OCI-LY3 (cell line): Measurements from ENCODE around the gene ITLN1.

Experiments
- CTCF ChIP-seq: fragments of 200-600, 300-600 bp; sonication (generic); IDR thresholded peaks from 2 replicates; pipeline ENCODE4 v1.5.1; 2014; ENCODE audit warnings: antibody characterized with exemption, low read length, low read depth
- EZH2phosphoT487 ChIP-seq: fragments of 200-600 bp; shearing (Covaris generic); IDR thresholded peaks from 2 replicates; pipeline ENCODE4 v1.6.1; 2018; ENCODE audit warnings: antibody characterized with exemption, mixed run types, low read depth

- no peak for TF ChIP-seq CTCF
- no peak for TF ChIP-seq EZH2phosphoT487
Observed at GRCh38 chr1:160860840-160861505, 24.0 kb downstream of the ITLN1 start.
